ENCODE results near the gene PRRC2C. TPM values are rescaled to one million over a fixed set of nuclear protein-coding genes. Genes with fewer than 3 reads are reported as not detected.
"Not testable (repeated sequence)": the region's sequence is repeated elsewhere in the genome, so short reads cannot be mapped to it uniquely, and the experiment has no call there.

The PRRC2C gene
- 282 and 297 TPM in 2 replicates for total RNA-seq

- intact Hi-C loops (cut with micrococcal nuclease), result loop anchor here (1.0 to 10.0 kb wide), 20 partner anchors 15 to 1992 kb away; partner anchors contain the start of genes DNM3, FMO4, GORAB and KIFAP3
Measured at GRCh38 chr1:171485375-171486047, at the start of gene PRRC2C. Gene PRRC2C (plus strand): TSS chr1:171485530. CDS start chr1:171512089, 26,559 bp downstream.

GRCh38 chr1:171438441-171438840 is 46.9 kb upstream of the PRRC2C start:
- intact Hi-C loops (cut with micrococcal nuclease), result no loop called here

GRCh38 chr1:171440201-171440600 is 45.1 kb upstream of the PRRC2C start:
- intact Hi-C loops (cut with micrococcal nuclease), result not testable (repeated sequence)

GRCh38 chr1:171441278-171441895 is 43.9 kb upstream of the PRRC2C start:
- intact Hi-C loops (cut with micrococcal nuclease), result not testable (repeated sequence)

- intact Hi-C loops (cut with micrococcal nuclease), result no loop called here
Measured at GRCh38 chr1:171446386-171446785, 38.9 kb upstream of the PRRC2C start.

GRCh38 chr1:171455967-171456366 is 29.4 kb upstream of the PRRC2C start:
- intact Hi-C loops (cut with micrococcal nuclease), result no loop called here

GRCh38 chr1:171457412-171457811 is 27.9 kb upstream of the PRRC2C start:
- intact Hi-C loops (cut with micrococcal nuclease), result no loop called here

GRCh38 chr1:171460018-171460620 is 25.2 kb upstream of the PRRC2C start:
- intact Hi-C loops (cut with micrococcal nuclease), result no loop called here

- intact Hi-C loops (cut with micrococcal nuclease), result no loop called here
Measured at GRCh38 chr1:171467626-171468025, 17.7 kb upstream of the PRRC2C start.

GRCh38 chr1:171468120-171468750 is 17.1 kb upstream of the PRRC2C start:
- intact Hi-C loops (cut with micrococcal nuclease), result no loop called here

GRCh38 chr1:171470726-171471125 is 14.6 kb upstream of the PRRC2C start:
- intact Hi-C loops (cut with micrococcal nuclease), result no loop called here

- intact Hi-C loops (cut with micrococcal nuclease), result no loop called here
Measured at GRCh38 chr1:171472183-171472647, 13.1 kb upstream of the PRRC2C start.

- intact Hi-C loops (cut with micrococcal nuclease), result no loop called here
Measured at GRCh38 chr1:171476829-171477228, 8.5 kb upstream of the PRRC2C start.

GRCh38 chr1:171477804-171478203 is 7.5 kb upstream of the PRRC2C start:
- intact Hi-C loops (cut with micrococcal nuclease), result no loop called here

- intact Hi-C loops (cut with micrococcal nuclease), result loop anchor here (10.0 kb wide), 3 partner anchors 675 to 1685 kb away; partner anchors contain the start of gene METTL18
Measured at GRCh38 chr1:171480035-171480434, 5.3 kb upstream of the PRRC2C start.

- intact Hi-C loops (cut with micrococcal nuclease), result loop anchor here (1.0 to 10.0 kb wide), 16 partner anchors 30 to 1992 kb away; partner anchors contain the start of genes DNM3, FMO4, GORAB and METTL13
Measured at GRCh38 chr1:171484760-171485374, 463 bp upstream of the PRRC2C start.

GRCh38 chr1:171486048-171486519 is 754 bp downstream of the PRRC2C start:
- intact Hi-C loops (cut with micrococcal nuclease), result loop anchor here (1.0 to 10.0 kb wide), 9 partner anchors 15 to 1991 kb away; partner anchors contain the start of genes KIFAP3, METTL18 and PRDX6

- intact Hi-C loops (cut with micrococcal nuclease), result loop anchor here (2.0 to 10.0 kb wide), 8 partner anchors 14 to 1990 kb away; partner anchors contain the start of genes KIFAP3, METTL18 and PRDX6
Measured at GRCh38 chr1:171487038-171487437, 1.7 kb downstream of the PRRC2C start.

GRCh38 chr1:171488190-171488929 is 3.0 kb downstream of the PRRC2C start:
- intact Hi-C loops (cut with micrococcal nuclease), result loop anchor here (5.0 to 10.0 kb wide), 5 partner anchors 59 to 1989 kb away; partner anchors contain the start of genes METTL18 and PRDX6

GRCh38 chr1:171494076-171494475 is 8.7 kb downstream of the PRRC2C start:
- intact Hi-C loops (cut with micrococcal nuclease), result no loop called here

Measured in T-helper 1 cell treated with Interleukin-12 subunit alpha and Interleukin-12 subunit beta and Interleukin-4 antibody, amounts not matched to agents 30 ng/mL and 1 ng/mL, for 36 hours (primary cell).